ENCODE results near the gene CALD1.

- no peak for TF ChIP-seq EZH2 (IDR thresholded peaks at IDR 0.05)
- TF ChIP-seq, protein P1, sequence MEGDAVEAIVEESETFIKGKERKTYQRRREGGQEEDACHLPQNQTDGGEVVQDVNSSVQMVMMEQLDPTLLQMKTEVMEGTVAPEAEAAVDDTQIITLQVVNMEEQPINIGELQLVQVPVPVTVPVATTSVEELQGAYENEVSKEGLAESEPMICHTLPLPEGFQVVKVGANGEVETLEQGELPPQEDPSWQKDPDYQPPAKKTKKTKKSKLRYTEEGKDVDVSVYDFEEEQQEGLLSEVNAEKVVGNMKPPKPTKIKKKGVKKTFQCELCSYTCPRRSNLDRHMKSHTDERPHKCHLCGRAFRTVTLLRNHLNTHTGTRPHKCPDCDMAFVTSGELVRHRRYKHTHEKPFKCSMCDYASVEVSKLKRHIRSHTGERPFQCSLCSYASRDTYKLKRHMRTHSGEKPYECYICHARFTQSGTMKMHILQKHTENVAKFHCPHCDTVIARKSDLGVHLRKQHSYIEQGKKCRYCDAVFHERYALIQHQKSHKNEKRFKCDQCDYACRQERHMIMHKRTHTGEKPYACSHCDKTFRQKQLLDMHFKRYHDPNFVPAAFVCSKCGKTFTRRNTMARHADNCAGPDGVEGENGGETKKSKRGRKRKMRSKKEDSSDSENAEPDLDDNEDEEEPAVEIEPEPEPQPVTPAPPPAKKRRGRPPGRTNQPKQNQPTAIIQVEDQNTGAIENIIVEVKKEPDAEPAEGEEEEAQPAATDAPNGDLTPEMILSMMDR (IDR thresholded peaks at IDR 0.05), result no peak
Observed at GRCh38 chr7:134780166-134780828, 863 bp downstream of the CALD1 start.

Measured in neural progenitor cell (in vitro differentiated cells).